ENCODE results near the gene FJX1.

FJX1 gene

GRCh38 chr11:35658020-35658948 lies 40.0 kb downstream of the FJX1 start:
- no peak for TF ChIP-seq CTCF (conservative IDR thresholded peaks at IDR 0.05; ENCODE audit: low read depth)
- ChIA-PET POLR2A (ENCODE audit: low non-redundant PET) (no interaction called here), CTCF (interaction anchor here (0.6 kb wide), 1 partner anchor 65 kb away, joined by 3 read pairs; no protein-coding TSS in a partner anchor)
- no peak for DNase-seq (ENCODE audit: low spot score)
- no peak overlapping the region for H3K27ac ChIP-seq

GRCh38 chr11:35661534-35661933 lies 43.3 kb downstream of the FJX1 start:
- no peak overlapping the region for H3K27ac ChIP-seq
- CTCF ChIA-PET = interaction anchor here (0.6 to 0.7 kb wide), 3 partner anchors 38 to 604 kb away, joined by 3 to 4 read pairs (median 3); no protein-coding TSS in a partner anchor
- no peak for DNase-seq (ENCODE audit: low spot score)
- POLR2A ChIA-PET (ENCODE audit: low non-redundant PET) = interaction anchor here (0.9 to 1.4 kb wide), 2 partner anchors 38 to 42 kb away, joined by 3 read pairs; no protein-coding TSS in a partner anchor
- no peak for TF ChIP-seq CTCF (conservative IDR thresholded peaks at IDR 0.05; ENCODE audit: low read depth)

- H3K27ac ChIP-seq = peak overlapping the region; percentile 92
- POLR2A ChIA-PET (ENCODE audit: low non-redundant PET) = interaction anchor here (0.9 to 1.4 kb wide), 2 partner anchors 38 to 43 kb away, joined by 3 read pairs; no protein-coding TSS in a partner anchor
- DNase-seq (ENCODE audit: low spot score) = peak; percentile 17
- no peak for TF ChIP-seq CTCF (conservative IDR thresholded peaks at IDR 0.05; ENCODE audit: low read depth)
- CTCF ChIA-PET = interaction anchor here (0.6 to 0.7 kb wide), 3 partner anchors 38 to 386 kb away, joined by 3 to 4 read pairs (median 3); no protein-coding TSS in a partner anchor
These were observed 43.9 kb downstream of the FJX1 start for GRCh38 chr11:35662061-35662648.

- no peak for TF ChIP-seq CTCF (conservative IDR thresholded peaks at IDR 0.05; ENCODE audit: low read depth)
- ChIA-PET CTCF (interaction anchor here (0.6 kb wide), 2 partner anchors 221 to 1286 kb away, joined by 3 read pairs; no protein-coding TSS in a partner anchor), POLR2A (ENCODE audit: low non-redundant PET) (interaction anchor here (0.9 to 1.4 kb wide), 2 partner anchors 39 to 43 kb away, joined by 3 read pairs; no protein-coding TSS in a partner anchor)
- DNase-seq (ENCODE audit: low spot score) = peak; percentile 81
- peak within 1 kb of the TSS; percentile 92 for H3K27ac ChIP-seq
These were observed 44.6 kb downstream of the FJX1 start, which contains the start of gene TRIM44 for GRCh38 chr11:35662649-35663407. Gene TRIM44, plus strand, starts transcription at chr11:35662775. Its CDS starts 337 bp downstream, at chr11:35663112.

GRCh38 chr11:35663408-35663702 lies 45.1 kb downstream of the FJX1 start:
- peak overlapping the region; percentile 92 for H3K27ac ChIP-seq
- POLR2A ChIA-PET (ENCODE audit: low non-redundant PET) = no interaction called here
- CTCF ChIA-PET = interaction anchor here (0.6 kb wide), 1 partner anchor 1286 kb away, joined by 3 read pairs; no protein-coding TSS in a partner anchor
- TF ChIP-seq CTCF (conservative IDR thresholded peaks at IDR 0.05; ENCODE audit: low read depth) = no peak
- DNase-seq (ENCODE audit: low spot score) = no peak
